Right lobe of liver (tissue), 6 donors: ENCODE data around the gene COPZ1. TPM values are rescaled to one million over a fixed set of nuclear protein-coding genes. Genes with fewer than 3 reads are reported as not detected.
A peak's percentile ranks its signal among the peaks of the same experiment; 100 is the strongest.

ENCODE experiments used
- ATAC-seq, 4 donors: fragments of 200-7000 bp; cut with Tn5 transposase; one replicate each; pipeline ENCODE4 v1.9.1; 2020; ENCODE audit warnings: mild to moderate bottlenecking in 4 of 4, moderate library complexity in 4 of 4
- DNase-seq, 3 donors: peaks; one replicate each; pipeline ENCODE4 v3.0.0-alpha.2; 2020
- H3K27ac ChIP-seq, 3 donors: fragments of 200-600 bp; one replicate each; pipeline ENCODE4 v1.8.0; 2022
- H3K27me3 ChIP-seq, 2 donors: fragments of 200-600 bp; one replicate each; pipeline ENCODE4 v1.8.0; 2022
- H3K36me3 ChIP-seq, 4 donors: fragments of 200-600 bp; sonication (generic) in 1 of 4; one replicate each; pipeline versions ENCODE4 v1.5.1 to v1.8.0; 2017 to 2022; ENCODE audit warnings: control low read depth in 1 of 4
- H3K4me1 ChIP-seq, 4 donors: fragments of 200-600 bp; sonication (generic) in 1 of 4; one replicate each; pipeline versions ENCODE4 v1.5.1 to v1.8.0; 2017 to 2022; ENCODE audit warnings: control low read depth in 1 of 4
- H3K4me3 ChIP-seq, 3 donors: fragments of 200-600 bp; one replicate each; pipeline ENCODE4 v1.8.0; 2022
- H3K9me3 ChIP-seq, 4 donors: fragments of 200-600 bp; sonication (generic) in 1 of 4; one replicate each; pipeline versions ENCODE4 v1.5.1 to v1.8.0; 2017 to 2022; ENCODE audit warnings: control low read depth in 1 of 4
- CTCF ChIP-seq, 4 donors: fragments of 200-600 bp in 3 of 4; fragments of 450-650 bp in 1 of 4; IDR thresholded peaks; one replicate each; pipeline versions ENCODE4 v1.5.1 to v1.8.0; 2016 to 2022; ENCODE audit warnings: antibody characterized with exemption in 4 of 4, mild to moderate bottlenecking in 2 of 4
- POLR2A ChIP-seq: fragments of 450-650 bp; IDR thresholded peaks from one replicate; pipeline ENCODE4 v1.6.1; 2017; ENCODE audit warnings: antibody characterized with exemption, mild to moderate bottlenecking
- WGBS: methylation state at CpG from one replicate; pipeline ENCODE4 v1.1.6; 2018; ENCODE audit warnings: low coverage, low lambda C conversion rate; ENCODE audit not compliant: insufficient coverage; ENCODE audit errors: missing lambda C conversion rate; 5-methylcytosine and 5-hydroxymethylcytosine counted together
- intact Hi-C, 2 donors: fragments of 100-400 bp; cut with DNase I; formaldehyde crosslinking; loops; one replicate each; pipeline versions ENCODE4 v1.11.2 to v1.14.1; 2022
- total RNA-seq, 6 experiments: library from RNA; depleted of rRNA in 2 of 6; stranded (reverse); fragments of >200 nt in 2 of 6; fragmentation: NEBNext Ultra II Directional in 3 of 6; extraction: Animal tissue kit (Norgen Biotek cat#: 25700) in 3 of 6; gene quantifications; one replicate each; pipeline versions ENCODE4 v1.1.0 to v1.2.4, GENCODE V29; 2016 to 2023
- donor health status: DM: no; HTN: yes; CAD: no.
- donor health status: DM: no; HTN: no; CAD: no.
- donor health status: DM: no; HTN: no; CAD: no.
- donor health status: DM: no; HTN: yes; CAD: no.
- donor health status: DM: no; HTN: yes; CAD: no.

COPZ1 gene
- total RNA-seq, 6 experiments from 2014 or later = 67.3 to 89.2 (median 74.9) TPM

DNA sequence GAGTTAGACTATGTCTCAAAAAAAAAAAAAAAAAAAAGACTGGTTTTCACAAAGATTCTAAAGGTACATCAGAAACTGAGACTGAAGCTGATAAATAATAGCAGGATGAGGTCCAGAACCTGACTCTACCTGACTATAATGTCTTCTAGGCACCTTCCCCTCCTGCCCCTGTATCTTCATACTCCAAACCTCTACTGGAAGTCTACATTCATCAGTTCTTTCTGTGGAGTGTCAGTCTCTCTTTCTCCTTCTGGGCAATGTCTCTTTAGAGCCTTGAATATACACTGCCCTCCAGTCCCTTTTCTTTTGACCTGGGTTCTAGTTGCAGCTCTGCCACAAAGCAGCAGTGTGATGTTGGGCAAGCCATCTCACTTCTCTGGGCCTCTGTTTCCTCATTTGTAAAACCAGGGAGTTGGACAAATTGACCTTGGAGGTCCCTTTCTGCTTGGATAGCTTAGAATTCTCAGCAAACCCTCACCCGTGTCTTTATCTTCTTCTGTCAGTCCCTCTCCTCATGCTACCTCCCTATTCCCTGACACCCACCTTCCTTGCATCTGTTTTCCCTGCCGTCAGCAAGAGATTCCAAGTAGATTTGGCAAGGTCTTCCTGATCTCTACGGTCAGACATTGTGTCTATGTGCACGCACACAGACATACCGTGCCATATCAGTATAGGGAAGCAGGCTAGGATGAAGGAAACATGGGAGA is 28.4 kb upstream of the COPZ1 start:
- DNase-seq (no peak), ATAC-seq (no peak)
- Histone ChIP-seq H3K4me1 (peaks cover 0 to 4% (median 0%) of the 10 kb centered on the region in 4 donors), H3K27me3 (no peaks in the 10 kb centered on the region), H3K36me3 (no peaks in the 10 kb centered on the region), H3K9me3 (no peaks in the 10 kb centered on the region), H3K27ac (no peak overlapping the region), H3K4me3 (no peak overlapping the region)
- 69% methylated on average over 5 of the region's 5 CpGs for WGBS
- TF ChIP-seq POLR2A (no peak), CTCF (IDR thresholded peaks at IDR 0.05) (no peak)
- intact Hi-C loops = loop anchor here in 1 of 2 donors (10.0 kb wide), 1 partner anchor 68 kb away; the partner anchor contains the start of gene GPR84

DNA sequence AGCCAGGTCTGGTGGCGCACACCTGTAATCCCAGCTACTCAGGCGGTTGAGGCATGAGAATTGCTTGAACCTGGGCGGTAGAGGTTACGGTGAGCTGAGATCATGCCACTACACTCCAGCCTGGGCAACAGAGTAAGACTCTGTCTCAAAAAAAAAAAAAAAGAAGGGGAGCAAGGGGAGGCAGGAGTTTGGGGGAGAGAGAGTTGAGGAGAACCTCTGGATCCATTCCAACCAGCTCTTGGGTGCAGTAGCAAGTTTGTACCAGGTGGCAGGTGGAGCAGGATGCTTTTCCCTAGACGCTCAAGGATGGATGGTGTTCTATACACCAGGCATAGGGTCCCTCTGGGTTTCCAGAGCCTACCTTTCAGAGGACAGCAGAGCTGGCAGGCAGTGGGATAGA is 26.0 kb upstream of the COPZ1 start:
- ATAC-seq (no peak), DNase-seq (no peak)
- Histone ChIP-seq H3K9me3 (no peaks in the 10 kb centered on the region), H3K27ac (no peak overlapping the region), H3K4me1 (peaks cover 0 to 9% (median 0%) of the 10 kb centered on the region in 4 donors), H3K27me3 (no peaks in the 10 kb centered on the region), H3K36me3 (no peaks in the 10 kb centered on the region), H3K4me3 (no peak overlapping the region)
- intact Hi-C loops = loop anchor here in 1 of 2 donors (10.0 kb wide), 1 partner anchor 66 kb away; the partner anchor contains the start of gene GPR84
- 64% methylated on average over 5 of the region's 5 CpGs for WGBS
- TF ChIP-seq POLR2A (no peak), CTCF (IDR thresholded peaks at IDR 0.05) (no peak)

DNA sequence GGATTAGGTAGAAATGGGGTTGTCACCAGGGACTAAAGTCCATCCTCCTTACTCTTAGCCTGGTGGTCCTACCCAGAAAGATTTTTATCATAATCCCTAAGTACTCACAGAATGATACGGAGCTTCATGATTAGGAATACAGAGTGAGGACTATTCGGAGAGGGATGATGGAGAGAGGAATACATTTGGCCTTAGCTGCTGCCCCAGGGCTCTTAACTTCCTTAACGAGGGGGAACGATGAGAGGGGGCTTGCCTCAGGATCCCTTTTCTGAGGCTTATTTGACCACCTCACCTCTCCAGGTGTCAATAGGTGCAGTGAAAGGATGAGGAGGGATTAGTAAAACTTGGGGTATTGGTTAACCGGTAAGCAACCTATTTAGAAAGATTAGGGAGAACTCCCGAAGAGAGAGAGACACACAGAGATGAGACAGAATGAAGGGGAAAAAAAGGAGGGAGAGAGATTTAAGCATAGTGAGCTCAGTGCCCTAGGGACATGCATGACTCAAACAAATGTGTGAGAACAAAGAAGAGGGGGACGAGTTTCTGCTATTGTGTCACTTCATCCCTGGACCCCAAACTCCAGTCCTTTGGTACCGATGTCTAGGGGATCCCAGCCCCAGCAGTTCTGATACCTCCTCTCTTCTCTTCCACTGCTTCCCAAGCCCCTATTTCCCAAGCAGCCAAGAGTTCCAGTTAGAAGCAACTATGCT is 25.3 kb upstream of the COPZ1 start:
- intact Hi-C loops = loop anchor here in 1 of 2 donors (10.0 kb wide), 1 partner anchor 65 kb away; the partner anchor contains the start of gene GPR84
- H3K27me3 ChIP-seq = no peaks in the 10 kb centered on the region
- no peak overlapping the region for H3K4me3 ChIP-seq
- no peaks in the 10 kb centered on the region for H3K9me3 ChIP-seq
- no peak overlapping the region for H3K27ac ChIP-seq
- TF ChIP-seq CTCF (IDR thresholded peaks at IDR 0.05) (no peak), POLR2A (no peak)
- peaks cover 0 to 17% (median 0%) of the 10 kb centered on the region in 4 donors for H3K4me1 ChIP-seq
- 27% methylated on average over 6 of the region's 8 CpGs for WGBS
- H3K36me3 ChIP-seq = no peaks in the 10 kb centered on the region
- ATAC-seq = no peak
- no peak for DNase-seq

DNA sequence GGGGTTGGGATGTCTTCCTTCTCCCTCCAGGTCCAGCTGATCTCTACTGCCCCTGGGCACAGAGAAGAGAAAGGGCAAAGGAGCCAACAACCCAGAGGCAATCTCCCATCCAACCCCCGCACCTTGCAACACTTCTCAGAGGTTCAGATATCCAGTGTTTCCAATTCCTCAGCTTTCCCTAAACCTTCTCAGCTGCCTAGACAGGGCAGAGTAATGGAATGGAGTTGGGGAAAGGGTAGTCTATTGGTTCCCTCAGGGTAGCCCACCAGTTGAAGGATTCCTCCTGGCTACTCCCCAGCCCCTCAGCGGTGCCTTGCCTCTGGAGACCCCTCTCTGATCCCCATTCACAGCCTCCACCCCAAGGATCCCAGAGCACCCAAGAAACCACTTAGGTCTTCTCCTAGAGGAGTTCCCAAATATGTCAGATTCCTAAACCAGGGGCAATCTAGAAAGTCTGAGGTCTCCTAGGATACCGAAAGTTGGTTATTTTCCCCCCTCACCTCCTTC is 24.7 kb upstream of the COPZ1 start:
- ATAC-seq = no peak
- TF ChIP-seq CTCF (IDR thresholded peaks at IDR 0.05) = no peak
- no peak for TF ChIP-seq POLR2A
- H3K4me1 ChIP-seq = peaks cover 0 to 18% (median 0%) of the 10 kb centered on the region in 4 donors
- DNase-seq = no peak
- intact Hi-C loops = no loop called here
- no peak overlapping the region for H3K27ac ChIP-seq
- no peaks in the 10 kb centered on the region for H3K9me3 ChIP-seq
- H3K27me3 ChIP-seq = no peaks in the 10 kb centered on the region
- no peaks in the 10 kb centered on the region for H3K36me3 ChIP-seq
- peak overlapping the region in 2 of 3 donors; percentile 9 to 42 for H3K4me3 ChIP-seq
- 17% methylated on average over 2 of the region's 3 CpGs for WGBS
